Body of pancreas (tissue), 4 donors: ENCODE data around the gene SRSF6. TPM values are rescaled to one million over a fixed set of nuclear protein-coding genes. Genes with fewer than 3 reads are reported as not detected.
"Not testable (repeated sequence)": the region's sequence is repeated elsewhere in the genome, so short reads cannot be mapped to it uniquely, and the experiment has no call there.

ENCODE experiments used
- ATAC-seq: fragments of 150-250 bp; one replicate; pipeline ENCODE4 v1.9.1; 2016
- DNase-seq, 4 donors: peaks; one replicate each; pipeline ENCODE4 v3.0.0-alpha.2; 2019
- H3K27ac ChIP-seq, 4 donors: fragments of 200-600 bp; sonication (generic); 1 replicate in 3 of 4; 2 replicates in 1 of 4; pipeline versions ENCODE4 v1.5.1 to v1.6.1; 2016 to 2019; ENCODE audit warnings: mild to moderate bottlenecking in 1 of 4, mixed read lengths in 1 of 4, moderate library complexity in 1 of 4
- H3K27me3 ChIP-seq, 2 donors: fragments of 200-600 bp; sonication (generic); one replicate each; pipeline ENCODE4 v1.6.0; 2016; ENCODE audit warnings: mild to moderate bottlenecking in 1 of 2
- H3K36me3 ChIP-seq, 2 donors: fragments of 200-600 bp; sonication (generic); replicated peaks in 1 of 2; 2 replicates each; pipeline ENCODE4 v1.5.1; 2016; ENCODE audit warnings: low read depth in 2 of 2; ENCODE audit not compliant: insufficient read depth in 1 of 2
- H3K4me1 ChIP-seq: fragments of 200-600 bp; sonication (generic); one replicate; pipeline ENCODE4 v1.6.0; 2016
- H3K4me3 ChIP-seq, 2 donors: fragments of 200-600 bp; sonication (generic); 1 replicate in 1 of 2; 2 replicates in 1 of 2; pipeline ENCODE4 v1.5.1; 2016 to 2019
- H3K9me3 ChIP-seq, 3 donors: fragments of 200-600 bp; sonication (generic); 1 replicate in 2 of 3; 2 replicates in 1 of 3; pipeline ENCODE4 v1.5.1; 2016
- POLR2A ChIP-seq, 3 donors: fragments of 450-650 bp; IDR thresholded peaks; one replicate each; pipeline ENCODE4 v1.6.1; 2016; ENCODE audit warnings: antibody characterized with exemption in 3 of 3, mild to moderate bottlenecking in 2 of 3
- WGBS, 2 donors: methylation state at CpG; one replicate each; pipeline ENCODE4 v1.1.5; 2017; 5-methylcytosine and 5-hydroxymethylcytosine counted together
- intact Hi-C: fragments of 100-400 bp; cut with DNase I; formaldehyde crosslinking; loops from one replicate; pipeline ENCODE4 v1.15.1; 2023
- total RNA-seq, 2 donors: library from RNA; depleted of rRNA; stranded (reverse); fragments of >200 nt; gene quantifications; one replicate each; pipeline ENCODE4 v1.1.0, GENCODE V29; 2016
- TF ChIP-seq, protein P1 (sequence below), 7 experiments: fragments of 450-650 bp in 4 of 7; fragments of 200-600 bp in 3 of 7; sonication (generic) in 3 of 7; IDR thresholded peaks; one replicate each; pipeline ENCODE4 v1.5.1; 2016 to 2019; ENCODE audit warnings: antibody characterized with exemption in 7 of 7

SRSF6 gene
- total RNA-seq, 2 donors from 2014 or later, result 58.4 to 90.6 TPM

- ATAC-seq, result no peak
- no peak for DNase-seq
- Histone ChIP-seq H3K36me3 (no peaks in the 10 kb centered on the region), H3K4me3 (no peak overlapping the region), H3K4me1 (no peaks in the 10 kb centered on the region), H3K27ac (no peak overlapping the region), H3K27me3 (peaks cover 0 to 4% of the 10 kb centered on the region in 2 donors), H3K9me3 (no peaks in the 10 kb centered on the region)
- WGBS, 2 donors, result 64 to 83% methylated on average over 5 to 7 of the region's 7 CpGs
- no peak for TF ChIP-seq POLR2A (IDR thresholded peaks at IDR 0.05)
- TF ChIP-seq, protein P1, sequence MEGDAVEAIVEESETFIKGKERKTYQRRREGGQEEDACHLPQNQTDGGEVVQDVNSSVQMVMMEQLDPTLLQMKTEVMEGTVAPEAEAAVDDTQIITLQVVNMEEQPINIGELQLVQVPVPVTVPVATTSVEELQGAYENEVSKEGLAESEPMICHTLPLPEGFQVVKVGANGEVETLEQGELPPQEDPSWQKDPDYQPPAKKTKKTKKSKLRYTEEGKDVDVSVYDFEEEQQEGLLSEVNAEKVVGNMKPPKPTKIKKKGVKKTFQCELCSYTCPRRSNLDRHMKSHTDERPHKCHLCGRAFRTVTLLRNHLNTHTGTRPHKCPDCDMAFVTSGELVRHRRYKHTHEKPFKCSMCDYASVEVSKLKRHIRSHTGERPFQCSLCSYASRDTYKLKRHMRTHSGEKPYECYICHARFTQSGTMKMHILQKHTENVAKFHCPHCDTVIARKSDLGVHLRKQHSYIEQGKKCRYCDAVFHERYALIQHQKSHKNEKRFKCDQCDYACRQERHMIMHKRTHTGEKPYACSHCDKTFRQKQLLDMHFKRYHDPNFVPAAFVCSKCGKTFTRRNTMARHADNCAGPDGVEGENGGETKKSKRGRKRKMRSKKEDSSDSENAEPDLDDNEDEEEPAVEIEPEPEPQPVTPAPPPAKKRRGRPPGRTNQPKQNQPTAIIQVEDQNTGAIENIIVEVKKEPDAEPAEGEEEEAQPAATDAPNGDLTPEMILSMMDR (IDR thresholded peaks at IDR 0.05), result no peak
- intact Hi-C loops, result no loop called here
These were observed 17.2 kb upstream of the SRSF6 start for GRCh38 chr20:43440531-43440930.

GRCh38 chr20:43442282-43442880 lies 15.3 kb upstream of the SRSF6 start:
- Histone ChIP-seq H3K4me1 (no peaks in the 10 kb centered on the region), H3K27me3 (peaks cover 0 to 4% of the 10 kb centered on the region in 2 donors), H3K9me3 (no peaks in the 10 kb centered on the region), H3K27ac (no peak overlapping the region), H3K36me3 (no peaks in the 10 kb centered on the region), H3K4me3 (no peak overlapping the region)
- TF ChIP-seq, protein P1 (IDR thresholded peaks at IDR 0.05), result no peak
- TF ChIP-seq POLR2A (IDR thresholded peaks at IDR 0.05), result no peak
- ATAC-seq (no peak), DNase-seq (no peak)
- intact Hi-C loops, result no loop called here
- WGBS, 2 donors, result 53 to 54% methylated on average over 2 to 5 of the region's 5 CpGs

DNA sequence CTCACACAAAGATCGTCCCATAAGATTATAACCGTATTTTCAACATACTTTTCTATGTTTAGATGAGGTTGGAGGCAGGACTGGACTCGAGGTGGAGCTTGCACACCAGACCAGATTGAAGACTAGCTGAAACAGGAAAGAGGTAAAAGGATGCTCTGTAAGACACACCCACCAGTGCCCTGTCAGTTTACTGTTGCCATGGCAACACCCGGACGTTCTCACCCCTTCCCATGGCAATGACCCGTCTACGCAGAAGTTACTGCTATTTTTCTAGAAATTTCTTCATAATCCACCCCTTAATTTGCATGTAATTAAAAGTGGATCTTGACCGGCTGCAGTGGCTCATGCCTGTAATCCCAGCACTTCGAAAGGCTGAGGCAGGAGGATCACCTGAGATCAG lies 13.6 kb upstream of the SRSF6 start:
- WGBS, 2 donors, result 50 to 52% methylated on average over 8 to 9 of the region's 9 CpGs

GRCh38 chr20:43446361-43446879 lies 11.3 kb upstream of the SRSF6 start:
- H3K4me1 ChIP-seq, result no peaks in the 10 kb centered on the region
- H3K9me3 ChIP-seq, result no peaks in the 10 kb centered on the region
- H3K27ac ChIP-seq, result no peak overlapping the region
- ATAC-seq (no peak), DNase-seq (no peak)
- peaks cover 0 to 4% of the 10 kb centered on the region in 2 donors for H3K27me3 ChIP-seq
- no peak overlapping the region for H3K4me3 ChIP-seq
- TF ChIP-seq, protein P1 (IDR thresholded peaks at IDR 0.05), result no peak
- TF ChIP-seq POLR2A (IDR thresholded peaks at IDR 0.05), result no peak
- intact Hi-C loops, result loop anchor here (5.0 kb wide), 1 partner anchor 636 kb away; no protein-coding TSS in a partner anchor
- 47 to 55% methylated on average over 4 to 6 of the region's 6 CpGs for WGBS, 2 donors
- H3K36me3 ChIP-seq, result no peaks in the 10 kb centered on the region

More for the DNA sequence above, 13.6 kb upstream of the SRSF6 start:
- DNase-seq (no peak), ATAC-seq (no peak)
- Histone ChIP-seq H3K27me3 (peaks cover 0 to 4% of the 10 kb centered on the region in 2 donors), H3K36me3 (no peaks in the 10 kb centered on the region), H3K4me3 (no peak overlapping the region), H3K9me3 (no peaks in the 10 kb centered on the region), H3K4me1 (no peaks in the 10 kb centered on the region), H3K27ac (no peak overlapping the region)
- intact Hi-C loops, result no loop called here
- TF ChIP-seq POLR2A (IDR thresholded peaks at IDR 0.05), result no peak
- TF ChIP-seq, protein P1 (IDR thresholded peaks at IDR 0.05), result no peak

DNA sequence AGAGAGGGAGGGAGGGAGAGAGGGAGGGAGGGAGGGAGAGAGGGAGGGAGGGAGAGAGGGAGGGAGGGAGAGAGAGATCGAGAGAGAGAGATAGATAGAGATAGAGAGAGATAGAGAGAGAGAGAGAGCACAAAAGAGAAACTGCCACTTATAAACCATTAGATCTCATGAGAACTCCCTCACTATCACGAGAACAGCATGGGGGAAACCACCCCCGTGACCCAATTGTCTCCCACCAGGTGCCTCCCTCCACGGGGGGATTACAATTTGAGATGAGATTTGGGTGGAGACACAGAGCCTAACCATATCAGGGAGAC lies 9.3 kb upstream of the SRSF6 start:
- ATAC-seq, H3K9me3 ChIP-seq, H3K4me1 ChIP-seq, DNase-seq, H3K36me3 ChIP-seq, H3K4me3 ChIP-seq, H3K27me3 ChIP-seq, H3K27ac ChIP-seq: not testable (repeated sequence)
- 4% methylated on average over 4 of the region's 4 CpGs for WGBS, 2 donors
- intact Hi-C loops, result loop anchor here (5.0 kb wide), 1 partner anchor 634 kb away; no protein-coding TSS in a partner anchor
